Measurements from ENCODE around the gene CDH24.

- TF ChIP-seq NANOG (IDR thresholded peaks at IDR 0.05; ENCODE audit: borderline replicate concordance) (no peak), CTCF (conservative IDR thresholded peaks at IDR 0.05; ENCODE audit: low read depth in 2 of 2) (no peak), POLR2AphosphoS5 (IDR thresholded peaks at IDR 0.05; ENCODE audit: low read depth) (no peak), CREB1 (CRISPR knock-in tag; IDR thresholded peaks at IDR 0.05; ENCODE audit: low read depth) (no peak), ZNF114 (CRISPR knock-in tag; IDR thresholded peaks at IDR 0.05) (no peak), EZH2 (IDR thresholded peaks at IDR 0.05; ENCODE audit: low read depth, unreplicated experiment) (no peak)
- TF ChIP-seq, protein P1, sequence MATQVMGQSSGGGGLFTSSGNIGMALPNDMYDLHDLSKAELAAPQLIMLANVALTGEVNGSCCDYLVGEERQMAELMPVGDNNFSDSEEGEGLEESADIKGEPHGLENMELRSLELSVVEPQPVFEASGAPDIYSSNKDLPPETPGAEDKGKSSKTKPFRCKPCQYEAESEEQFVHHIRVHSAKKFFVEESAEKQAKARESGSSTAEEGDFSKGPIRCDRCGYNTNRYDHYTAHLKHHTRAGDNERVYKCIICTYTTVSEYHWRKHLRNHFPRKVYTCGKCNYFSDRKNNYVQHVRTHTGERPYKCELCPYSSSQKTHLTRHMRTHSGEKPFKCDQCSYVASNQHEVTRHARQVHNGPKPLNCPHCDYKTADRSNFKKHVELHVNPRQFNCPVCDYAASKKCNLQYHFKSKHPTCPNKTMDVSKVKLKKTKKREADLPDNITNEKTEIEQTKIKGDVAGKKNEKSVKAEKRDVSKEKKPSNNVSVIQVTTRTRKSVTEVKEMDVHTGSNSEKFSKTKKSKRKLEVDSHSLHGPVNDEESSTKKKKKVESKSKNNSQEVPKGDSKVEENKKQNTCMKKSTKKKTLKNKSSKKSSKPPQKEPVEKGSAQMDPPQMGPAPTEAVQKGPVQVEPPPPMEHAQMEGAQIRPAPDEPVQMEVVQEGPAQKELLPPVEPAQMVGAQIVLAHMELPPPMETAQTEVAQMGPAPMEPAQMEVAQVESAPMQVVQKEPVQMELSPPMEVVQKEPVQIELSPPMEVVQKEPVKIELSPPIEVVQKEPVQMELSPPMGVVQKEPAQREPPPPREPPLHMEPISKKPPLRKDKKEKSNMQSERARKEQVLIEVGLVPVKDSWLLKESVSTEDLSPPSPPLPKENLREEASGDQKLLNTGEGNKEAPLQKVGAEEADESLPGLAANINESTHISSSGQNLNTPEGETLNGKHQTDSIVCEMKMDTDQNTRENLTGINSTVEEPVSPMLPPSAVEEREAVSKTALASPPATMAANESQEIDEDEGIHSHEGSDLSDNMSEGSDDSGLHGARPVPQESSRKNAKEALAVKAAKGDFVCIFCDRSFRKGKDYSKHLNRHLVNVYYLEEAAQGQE (IDR thresholded peaks at IDR 0.05; ENCODE audit: unreplicated experiment), result no peak
Measured at GRCh38 chr14:23105348-23105824, 48.1 kb upstream of the CDH24 start.
